Stimulated activated CD8-positive, alpha-beta memory T cell treated with anti-CD3 and anti-CD28 coated beads, Interleukin-4, amount 100 ng/mL, for 1 hour (primary cell): Measurements from ENCODE around the gene SLFN5.
A peak's percentile ranks its signal among the peaks of the same experiment; 100 is the strongest.
"Not testable (repeated sequence)": the region's sequence is repeated elsewhere in the genome, so short reads cannot be mapped to it uniquely, and the experiment has no call there.

Source experiments
- DNase-seq, 2 donors: peaks; one replicate each; pipeline ENCODE4 v3.0.0-alpha.2; 2020; ENCODE audit warnings: low read depth in 2 of 2, low spot score in 1 of 2

Gene SLFN5

DNA sequence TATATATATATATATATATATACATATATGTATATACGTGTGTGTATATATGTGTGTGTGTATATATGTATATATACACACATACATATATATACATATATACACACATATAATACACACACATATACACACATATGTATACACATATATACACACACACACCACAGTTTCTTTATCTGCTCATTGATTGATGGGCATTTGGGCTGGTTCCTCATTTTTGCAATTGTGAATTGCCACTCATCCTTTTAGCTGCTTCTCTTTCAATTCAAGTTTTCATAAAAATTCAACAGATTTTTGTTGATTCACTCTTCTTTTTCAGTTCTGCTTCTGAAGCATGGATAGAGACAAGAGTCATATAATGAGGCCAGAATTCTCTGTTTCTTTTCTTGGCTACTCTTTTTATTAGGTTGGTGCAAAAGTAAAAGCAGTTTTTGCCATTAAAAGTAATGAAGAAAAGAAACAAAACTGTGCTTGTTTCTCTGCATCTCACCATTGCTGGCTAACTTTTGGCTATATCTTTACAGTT is 44.5 kb downstream of the SLFN5 start:
- DNase-seq = no peak

DNA sequence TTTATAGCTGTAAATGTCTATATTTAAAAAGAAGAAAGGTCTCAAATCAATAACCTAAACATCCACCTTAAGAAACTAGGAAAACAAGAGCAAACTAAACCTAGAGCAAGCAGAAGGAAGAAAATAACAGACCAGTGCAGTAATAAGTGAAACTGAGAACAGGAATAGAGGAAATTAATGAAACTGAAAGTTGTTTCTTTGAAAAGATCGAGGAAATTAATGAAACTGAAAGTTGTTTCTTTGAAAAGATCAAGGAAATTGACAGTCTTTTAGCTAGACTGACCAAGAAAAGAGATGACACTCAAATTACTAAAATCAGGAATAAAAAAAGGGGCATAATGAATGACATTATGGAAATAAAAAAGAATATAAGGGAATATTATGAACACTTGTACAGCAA is 46.4 kb downstream of the SLFN5 start:
- DNase-seq = no peak

DNA sequence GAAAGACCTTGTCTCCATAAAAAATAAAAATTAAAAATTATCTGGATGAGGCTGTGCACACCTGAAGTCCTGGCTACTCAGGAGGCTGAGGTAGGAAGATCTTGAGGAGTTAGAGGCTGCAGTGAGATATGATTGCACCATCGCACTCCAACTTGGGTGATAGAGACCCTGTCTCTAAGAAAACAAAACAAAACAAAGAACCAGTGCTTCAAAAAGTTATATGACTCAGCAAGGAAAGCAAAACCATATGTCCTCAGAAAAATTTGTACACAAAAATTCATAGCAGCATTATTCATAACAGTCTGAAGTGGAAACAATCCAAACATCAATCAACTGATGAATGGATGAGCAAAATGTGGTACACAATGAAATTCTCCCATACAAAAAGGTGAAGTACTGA is 48.9 kb downstream of the SLFN5 start:
- DNase-seq = no peak

DNA sequence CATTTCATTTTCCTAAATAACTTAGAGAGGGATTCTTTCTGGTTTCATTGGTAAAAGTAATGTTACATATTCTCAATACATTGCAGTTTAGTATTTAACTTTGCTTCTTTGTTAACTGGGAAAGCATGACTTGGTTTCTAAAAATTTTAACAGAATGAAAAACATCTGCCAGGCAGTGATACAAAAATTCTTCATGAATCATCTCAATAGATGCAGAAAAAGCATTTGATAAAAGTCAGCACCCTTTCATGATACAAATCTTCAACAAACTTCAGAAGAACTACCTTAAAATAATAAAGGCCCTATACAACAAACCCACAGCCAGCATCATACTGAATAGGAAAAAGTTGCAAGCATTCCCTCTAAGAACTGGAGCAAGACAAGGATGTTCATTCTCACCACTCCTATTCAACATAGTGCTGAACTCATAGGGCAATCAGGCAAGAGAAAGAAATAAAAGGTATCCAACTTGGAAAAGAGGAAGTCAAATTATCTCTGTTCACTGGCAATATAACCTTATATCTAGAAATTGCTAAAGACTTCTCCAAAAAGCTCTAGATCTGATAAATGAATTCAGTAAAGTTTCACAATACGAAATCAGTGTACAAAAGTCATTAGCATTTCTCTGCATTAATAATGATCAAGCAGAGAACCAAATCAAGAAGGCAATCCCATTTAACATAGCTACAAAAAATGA is 50.4 kb downstream of the SLFN5 start:
- DNase-seq = no peak

DNA sequence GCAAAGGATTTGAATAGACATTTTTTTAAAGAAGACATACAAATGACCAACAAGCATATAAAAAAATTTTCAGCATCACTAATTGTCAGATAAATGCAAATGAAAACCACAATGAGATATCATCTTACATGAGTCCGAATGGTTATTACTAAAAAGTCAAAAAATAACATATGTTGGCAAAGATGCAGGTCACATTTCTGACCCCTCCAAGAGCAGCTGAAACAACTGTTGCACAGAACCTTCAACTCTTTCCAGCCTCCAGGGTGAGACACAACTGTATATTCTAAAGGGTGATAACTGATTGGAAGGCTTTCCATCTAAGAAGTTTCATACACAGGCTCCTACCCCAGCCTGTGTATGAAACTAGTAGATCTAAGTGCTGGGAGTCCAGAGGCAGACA is 51.9 kb downstream of the SLFN5 start:
- no peak for DNase-seq

DNA sequence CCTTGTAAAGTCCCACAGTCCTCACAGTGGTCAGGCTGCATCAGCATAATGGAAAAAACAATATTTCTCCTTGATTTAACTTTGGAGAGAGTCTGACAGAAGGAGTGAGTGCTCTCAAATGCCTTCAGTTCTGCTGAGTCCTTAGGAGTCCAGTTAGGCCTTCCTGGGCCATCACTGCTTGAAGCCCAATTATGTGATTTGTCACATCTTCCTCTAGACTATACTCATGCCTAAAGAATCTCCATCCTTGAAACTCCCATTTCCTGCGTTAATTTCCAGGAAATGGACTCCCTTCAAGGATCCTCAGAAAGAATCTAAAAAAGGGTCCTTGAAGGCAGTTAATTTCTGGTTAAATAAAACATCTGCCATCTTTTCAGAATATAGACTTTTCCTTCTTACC is 52.8 kb downstream of the SLFN5 start:
- DNase-seq = no peak

DNA sequence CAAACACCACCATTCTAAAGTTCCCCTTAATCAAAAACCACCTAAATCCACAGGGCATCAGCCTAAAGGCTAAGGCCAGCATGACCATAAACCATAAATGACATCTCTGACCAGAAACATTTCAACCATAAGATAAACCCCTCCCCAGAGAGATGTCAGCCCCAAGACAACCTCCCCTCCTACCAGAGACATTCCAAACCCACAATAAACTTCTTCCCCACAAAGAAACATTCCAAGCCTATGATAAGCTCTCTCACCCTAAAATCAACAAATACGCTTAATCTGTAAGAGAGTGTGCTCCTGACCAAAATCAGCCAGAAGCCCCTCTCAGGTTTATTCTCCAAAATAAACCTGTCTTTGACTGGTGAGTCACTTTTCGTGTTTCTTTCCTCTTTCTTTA is 54.8 kb downstream of the SLFN5 start:
- DNase-seq = no peak

DNA sequence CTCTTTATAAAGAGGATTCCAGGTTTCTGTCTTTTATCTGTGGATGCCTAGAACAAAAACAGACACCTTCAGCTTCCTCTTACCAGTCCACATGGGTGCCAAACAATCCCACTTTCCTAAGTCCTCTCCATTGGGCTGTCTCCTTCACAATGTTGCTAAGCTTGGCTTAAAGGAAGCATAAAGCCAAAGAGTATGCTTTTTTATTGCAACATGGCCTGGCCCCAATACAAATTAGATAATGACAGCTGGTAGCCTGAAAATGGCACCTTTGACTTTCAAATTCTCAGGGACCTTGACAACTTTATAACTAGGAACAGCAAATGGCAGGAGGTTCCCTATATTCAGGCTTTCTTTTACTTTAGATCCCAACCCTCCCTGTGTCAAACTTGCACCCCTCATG is 55.8 kb downstream of the SLFN5 start:
- DNase-seq = no peak

DNA sequence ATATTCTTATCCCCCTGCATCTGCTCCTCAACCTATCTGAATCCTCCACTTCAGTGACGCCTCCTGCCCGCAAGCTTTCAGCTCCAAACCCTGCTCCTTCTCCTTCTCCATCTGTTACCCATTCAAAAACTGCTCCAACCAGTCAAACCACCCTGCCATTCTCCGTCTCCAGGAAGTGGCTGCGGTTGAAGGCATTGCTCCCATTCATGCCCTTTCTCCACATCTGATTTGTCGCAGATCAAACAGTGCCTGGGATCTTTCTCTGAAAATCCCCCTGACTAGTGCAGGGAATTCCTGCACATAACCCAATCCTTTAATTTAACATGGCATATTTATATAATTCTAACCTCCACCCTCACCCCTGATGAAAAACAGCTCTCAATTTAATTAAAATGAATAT is 56.3 kb downstream of the SLFN5 start:
- DNase-seq = no peak

DNA sequence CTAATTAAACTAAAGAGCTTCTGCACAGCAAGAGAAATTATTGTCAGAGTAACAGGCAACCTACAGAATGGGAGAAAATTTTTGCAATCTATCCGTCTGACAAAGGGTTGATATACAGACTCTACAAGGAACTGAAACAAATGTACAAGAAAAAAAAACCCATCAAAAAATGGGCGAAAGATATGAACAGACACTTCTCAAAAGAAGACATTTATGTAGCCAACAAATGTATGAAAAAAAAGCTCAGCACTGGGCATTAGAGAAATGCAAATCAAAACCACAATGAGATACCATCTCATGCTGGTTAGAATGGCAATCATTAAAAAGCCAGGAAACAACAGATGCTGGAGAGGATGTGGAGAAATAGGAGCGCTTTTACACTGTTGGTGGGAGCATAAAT is 66.5 kb downstream of the SLFN5 start:
- not testable (repeated sequence) for DNase-seq

DNA sequence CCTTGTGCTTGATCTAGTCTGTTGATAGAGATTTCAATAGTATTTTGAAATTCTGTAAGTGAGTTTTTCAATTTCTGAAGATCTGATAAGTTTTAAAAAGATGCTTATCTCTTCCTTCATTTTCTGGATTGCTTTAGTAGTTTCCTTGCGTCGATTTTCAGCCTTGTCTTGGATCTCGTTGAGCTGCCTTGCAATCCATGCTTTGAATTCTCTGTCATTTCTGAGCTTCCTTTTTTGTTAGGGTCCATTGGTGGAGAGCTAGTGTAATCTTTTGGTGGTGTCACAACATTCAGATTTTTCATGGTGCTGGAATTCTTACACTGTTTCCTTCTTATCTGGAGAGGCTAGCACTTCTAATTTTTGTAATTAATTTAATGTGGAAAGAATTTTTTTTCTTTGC is 69.5 kb downstream of the SLFN5 start:
- DNase-seq = no peak

DNA sequence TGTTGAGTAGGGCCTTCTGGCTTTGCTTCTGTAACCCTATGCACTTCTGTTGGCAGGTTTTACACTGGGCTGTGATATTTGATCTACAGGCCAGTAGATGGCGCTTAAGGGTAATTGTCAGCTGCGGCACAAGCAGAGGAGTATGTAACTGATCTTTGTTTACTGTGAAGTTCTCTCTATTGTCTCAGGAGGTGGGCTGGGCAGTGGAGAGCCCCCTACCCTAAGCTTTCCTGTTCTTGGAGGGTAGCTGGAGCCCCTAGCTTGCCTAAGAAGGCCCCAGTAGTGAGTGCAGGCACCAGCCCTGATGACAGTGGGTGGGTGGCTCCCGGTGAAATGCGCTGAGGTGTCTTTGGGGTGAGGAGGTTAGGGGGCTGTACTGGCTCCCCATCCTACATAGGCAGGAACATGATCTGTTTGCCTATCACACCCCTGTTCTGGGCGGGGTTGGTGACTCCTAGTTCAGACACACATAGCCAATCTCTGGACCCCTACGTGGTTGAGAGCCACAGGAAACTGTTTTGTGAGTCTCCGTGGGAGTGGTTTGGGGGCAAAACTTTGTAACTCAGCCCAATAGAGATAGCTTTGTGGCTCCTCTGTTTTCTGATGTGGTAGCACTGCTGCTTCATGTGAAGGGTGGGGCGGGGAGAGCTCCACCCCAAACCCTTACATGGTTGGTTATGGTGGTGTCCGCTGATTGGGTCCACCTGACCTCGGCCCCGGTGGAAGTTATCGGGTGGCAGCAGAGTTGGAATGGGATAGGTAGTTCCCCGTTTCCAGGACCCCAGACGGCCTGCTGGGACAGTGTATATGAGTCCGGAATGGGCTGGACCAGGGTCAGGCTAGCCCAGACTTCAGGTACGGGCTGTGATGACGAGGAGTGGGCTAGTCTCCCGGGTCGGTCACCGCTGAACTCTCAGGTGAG is 70.2 kb downstream of the SLFN5 start:
- peak; percentile 59 to 77 for DNase-seq

DNA sequence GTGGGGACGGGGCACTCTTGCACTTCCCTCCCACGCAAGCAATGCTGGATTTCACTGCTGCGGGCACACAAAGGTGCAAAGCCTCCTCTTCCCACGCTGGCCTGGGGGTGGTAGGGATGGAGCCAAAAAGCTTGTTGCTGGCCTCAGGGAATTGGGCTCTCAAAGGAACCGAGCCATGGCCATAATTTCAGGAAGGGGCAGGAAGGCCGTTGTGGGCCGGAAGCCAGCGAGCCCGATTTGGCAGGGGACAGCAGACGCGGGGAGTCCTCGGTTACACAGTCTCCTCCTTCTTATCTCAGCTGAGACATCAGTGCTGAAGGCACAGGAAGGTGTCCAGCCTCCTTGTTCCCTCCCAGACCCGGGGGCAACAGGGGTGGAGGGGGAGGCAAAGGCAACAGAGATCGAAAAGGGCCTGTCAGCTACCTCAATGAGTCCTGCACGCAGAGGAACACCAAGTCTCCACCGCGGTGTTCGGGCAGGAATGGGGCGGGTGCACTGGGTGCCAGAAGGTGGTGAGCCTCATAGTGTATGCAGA is 71.1 kb downstream of the SLFN5 start:
- DNase-seq = peak in 1 of 2 donors; percentile 4

DNA sequence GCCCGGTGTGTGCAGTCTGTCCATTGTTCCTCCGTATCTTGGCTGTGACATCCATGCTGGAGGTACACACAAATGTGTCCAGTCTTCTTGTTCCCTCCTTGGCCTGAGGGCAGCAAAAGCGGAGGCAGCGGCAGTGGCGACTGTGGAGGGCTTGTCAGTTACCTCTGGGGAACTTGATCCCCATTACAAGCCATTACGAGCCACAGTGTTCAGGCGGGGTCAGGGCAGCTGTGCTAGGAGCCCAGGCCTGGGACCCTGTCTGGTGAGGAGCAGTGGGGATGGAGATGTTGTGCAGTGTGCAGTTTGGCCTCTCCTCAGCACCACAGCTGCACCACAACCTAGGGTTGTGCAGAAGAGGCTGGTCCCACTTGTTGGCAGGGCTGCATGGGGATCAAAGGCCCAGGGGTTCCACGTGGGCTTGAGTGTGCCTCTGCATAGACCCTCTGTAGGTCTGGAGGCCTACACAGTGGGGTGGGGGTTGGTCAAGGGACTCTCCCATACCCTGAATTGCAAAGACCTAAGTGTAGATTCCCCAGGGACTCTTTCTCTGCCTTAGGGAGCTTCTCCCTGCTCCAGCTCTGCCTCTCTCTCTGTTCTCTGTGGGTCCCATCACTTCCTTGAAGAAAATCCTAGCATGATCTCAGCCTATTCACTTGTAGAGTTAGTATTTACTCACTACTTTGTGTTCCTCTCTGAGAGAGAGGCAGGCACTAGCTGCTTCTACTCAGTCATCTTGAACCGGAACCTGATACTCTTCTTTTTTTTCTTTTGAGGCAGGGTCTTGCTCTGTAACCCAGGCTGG is 71.7 kb downstream of the SLFN5 start:
- no peak for DNase-seq

DNA sequence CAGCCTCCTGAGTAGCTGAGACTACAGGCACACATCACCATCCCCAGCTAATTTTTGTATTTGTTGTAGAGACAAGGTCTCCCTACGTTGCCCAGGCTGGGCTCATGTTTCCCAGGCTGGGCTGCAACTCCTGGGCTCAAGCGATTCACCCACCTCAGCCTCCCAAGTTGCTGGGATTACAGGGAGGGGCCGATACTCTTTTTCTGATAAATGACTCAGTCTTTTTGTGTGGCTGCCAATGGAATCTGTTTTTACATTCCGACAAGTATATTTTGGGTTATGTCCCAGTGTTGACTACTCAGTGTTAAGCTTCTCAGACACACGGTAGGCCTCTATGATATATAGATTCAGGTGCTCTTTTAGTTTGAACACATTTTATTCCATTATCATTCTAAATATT is 72.4 kb downstream of the SLFN5 start:
- DNase-seq = no peak

DNA sequence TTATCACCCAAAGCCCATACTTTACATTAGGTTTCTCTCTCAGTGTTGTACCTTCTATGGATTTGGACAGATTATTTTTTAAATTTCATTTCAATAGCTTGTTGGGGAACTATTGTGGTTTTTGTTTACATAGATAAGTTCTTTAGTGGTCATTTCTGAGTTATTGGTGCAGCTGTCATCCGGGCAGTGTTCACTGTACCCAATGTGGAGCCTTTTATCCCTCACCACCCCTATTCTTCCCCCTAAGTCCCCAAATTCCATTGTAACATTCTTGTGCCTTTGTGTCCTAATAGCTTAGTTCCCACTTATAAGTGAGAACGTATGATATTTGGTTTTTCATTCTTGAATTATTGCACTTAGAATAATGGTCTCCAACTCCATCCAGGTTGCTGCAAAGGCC is 73.1 kb downstream of the SLFN5 start:
- DNase-seq = no peak

DNA sequence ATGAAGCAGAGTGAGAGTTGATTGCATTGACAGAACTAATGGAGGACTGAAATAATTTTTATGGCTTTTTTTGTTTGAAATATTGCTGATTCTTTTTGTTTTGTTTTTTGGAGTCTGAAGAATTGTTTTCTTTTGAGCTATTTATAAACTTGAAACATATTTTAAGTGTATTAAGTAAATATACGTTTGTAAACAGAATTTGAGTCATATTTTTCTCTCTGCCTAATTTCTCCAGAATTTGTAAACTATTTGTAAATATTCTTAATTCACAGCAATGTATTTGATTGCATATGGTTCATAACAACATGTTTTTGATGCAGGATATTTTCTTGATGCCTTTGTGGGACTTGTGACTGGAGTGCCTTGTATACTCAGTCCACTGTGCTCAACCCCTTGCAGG is 79.9 kb downstream of the SLFN5 start:
- no peak for DNase-seq
